Loucy (cell line): ENCODE data around the gene LZTS3.

Source experiments
- H2AFZ ChIP-seq: fragments of 200-600 bp; sonication (generic); 2 replicates; pipeline ENCODE4 v1.6.0; 2016; ENCODE audit warnings: antibody characterized with exemption, mild to moderate bottlenecking, low read length, moderate library complexity
- H3F3A ChIP-seq: fragments of 200-600 bp; 2 replicates; pipeline ENCODE4 v1.6.0; 2016; ENCODE audit warnings: antibody characterized with exemption, low read depth, mild to moderate bottlenecking
- H3K27me3 ChIP-seq: fragments of 200-600 bp; sonication (generic); 2 replicates; pipeline ENCODE4 v1.6.1; 2014; ENCODE audit warnings: low read length, mild to moderate bottlenecking; ENCODE audit not compliant: insufficient read depth, poor library complexity, severe bottlenecking
- H3K36me3 ChIP-seq: fragments of 200-600 bp; sonication (generic); 2 replicates; pipeline ENCODE4 v1.6.1; 2016; ENCODE audit warnings: low read length; ENCODE audit not compliant: insufficient read depth
- H3K4me1 ChIP-seq: fragments of 200-600 bp; sonication (generic); 2 replicates; pipeline ENCODE4 v1.5.1; 2014; ENCODE audit warnings: low read length, mild to moderate bottlenecking; ENCODE audit not compliant: insufficient read depth, poor library complexity, severe bottlenecking
- H3K4me2 ChIP-seq: fragments of 200-600 bp; sonication (generic); 2 replicates; pipeline ENCODE4 v1.6.0; 2014; ENCODE audit warnings: antibody characterized with exemption, low read length, low read depth, mild to moderate bottlenecking; ENCODE audit not compliant: poor library complexity, severe bottlenecking
- H3K4me3 ChIP-seq: fragments of 200-600 bp; sonication (generic); 2 replicates; pipeline ENCODE4 v1.5.1; 2014; ENCODE audit warnings: low read length, mild to moderate bottlenecking, mixed read lengths; ENCODE audit not compliant: poor library complexity, severe bottlenecking
- H3K79me2 ChIP-seq: fragments of 200-600 bp; sonication (generic); 2 replicates; pipeline ENCODE4 v1.6.1; 2014; ENCODE audit warnings: low read length; ENCODE audit not compliant: insufficient read depth
- H3K9ac ChIP-seq: fragments of 200-600 bp; sonication (generic); 2 replicates; pipeline ENCODE4 v1.6.0; 2014; ENCODE audit warnings: mild to moderate bottlenecking, low read depth, low read length, moderate library complexity; ENCODE audit not compliant: poor library complexity, severe bottlenecking
- H3K9me2 ChIP-seq: fragments of 200-600 bp; sonication (generic); replicated peaks from 2 replicates; pipeline ENCODE4 v1.6.1; 2016; ENCODE audit warnings: low read depth, low read length, mixed read lengths
- H3K9me3 ChIP-seq: fragments of 200-600 bp; sonication (generic); 2 replicates; pipeline ENCODE4 v1.6.1; 2014; ENCODE audit warnings: mild to moderate bottlenecking, antibody characterized with exemption, low read length, low read depth; ENCODE audit not compliant: insufficient read depth
- H4K20me1 ChIP-seq: fragments of 200-600 bp; sonication (generic); 2 replicates; pipeline ENCODE4 v1.6.0; 2014; ENCODE audit warnings: antibody characterized with exemption, low read length, mild to moderate bottlenecking; ENCODE audit not compliant: insufficient read depth, poor library complexity, severe bottlenecking
- CTCF ChIP-seq: fragments of 200-600 bp; sonication (generic); conservative IDR thresholded peaks from 2 replicates; pipeline ENCODE4 v1.5.1; 2014; ENCODE audit warnings: mild to moderate bottlenecking, antibody characterized with exemption, low read length
- EZH2phosphoT487 ChIP-seq: fragments of 200-600 bp; IDR thresholded peaks from 2 replicates; pipeline ENCODE4 v1.6.1; 2018; ENCODE audit warnings: antibody characterized with exemption, mild to moderate bottlenecking, moderate library complexity, borderline replicate concordance

LZTS3 gene

GRCh38 chr20:3123542-3123941, 49.8 kb downstream of the LZTS3 start:
- no peak overlapping the region for H3K4me2 ChIP-seq
- peaks cover 22% of the 10 kb centered on the region; the same call in 1 of the 2 replicates for H3K36me3 ChIP-seq
- no peak overlapping the region for H3K9ac ChIP-seq
- H3K27me3 ChIP-seq, result no peaks in the 10 kb centered on the region
- no peaks in the 10 kb centered on the region for H3K9me3 ChIP-seq
- TF ChIP-seq EZH2phosphoT487 (no peak), CTCF (no peak)
- H3K79me2 ChIP-seq, result no peaks in the 10 kb centered on the region
- H4K20me1 ChIP-seq, result no peaks in the 10 kb centered on the region
- H2AFZ ChIP-seq, result no peak overlapping the region
- H3K4me3 ChIP-seq, result no peak overlapping the region
- H3K4me1 ChIP-seq, result peaks cover 12% of the 10 kb centered on the region
- no peaks in the 10 kb centered on the region for H3F3A ChIP-seq
- no peaks in the 10 kb centered on the region for H3K9me2 ChIP-seq

DNA sequence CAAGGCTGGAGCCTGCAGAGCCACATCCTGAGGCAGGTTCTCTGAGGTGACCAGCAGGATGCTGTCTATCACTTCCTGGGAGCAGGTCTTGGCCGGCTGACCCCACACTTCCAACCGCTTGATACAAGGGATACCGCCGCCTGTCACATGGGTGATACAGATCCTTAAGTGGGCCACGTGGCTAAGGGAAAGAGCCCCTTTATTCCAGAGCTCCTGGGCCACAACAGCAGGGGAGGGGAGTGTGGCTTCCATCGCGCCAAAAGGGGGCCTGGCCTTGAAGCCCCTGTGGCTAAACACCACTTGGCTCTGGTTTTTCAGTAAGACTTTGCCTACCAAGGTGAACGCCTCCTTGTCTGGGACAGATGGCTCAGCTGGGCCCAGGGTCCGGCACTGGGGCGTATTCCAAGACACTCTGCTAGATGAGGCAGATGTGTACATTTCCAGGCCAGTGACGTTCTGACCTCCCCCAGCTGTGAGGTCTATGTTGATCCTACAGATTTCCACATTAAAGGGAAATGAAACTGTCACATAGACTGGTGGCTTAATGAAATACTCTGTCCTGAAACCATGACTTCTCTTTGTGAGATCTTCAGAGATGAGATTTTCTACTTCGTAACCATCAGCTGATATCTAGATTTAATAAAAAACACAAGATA, 51.3 kb downstream of the LZTS3 start:
- H3F3A ChIP-seq, result no peaks in the 10 kb centered on the region
- no peak overlapping the region for H3K4me2 ChIP-seq
- no peak for TF ChIP-seq EZH2phosphoT487
- no peak for TF ChIP-seq CTCF
- H3K9me3 ChIP-seq, result no peaks in the 10 kb centered on the region
- H4K20me1 ChIP-seq, result no peaks in the 10 kb centered on the region
- H3K79me2 ChIP-seq, result no peaks in the 10 kb centered on the region
- H3K9ac ChIP-seq, result no peak overlapping the region
- H3K27me3 ChIP-seq, result no peaks in the 10 kb centered on the region
- H3K9me2 ChIP-seq, result no peaks in the 10 kb centered on the region
- H3K4me3 ChIP-seq, result no peak overlapping the region
- H3K36me3 ChIP-seq, result peaks cover 22% of the 10 kb centered on the region; the same call in 1 of the 2 replicates
- peaks cover 6% of the 10 kb centered on the region for H3K4me1 ChIP-seq
- H2AFZ ChIP-seq, result no peak overlapping the region

DNA sequence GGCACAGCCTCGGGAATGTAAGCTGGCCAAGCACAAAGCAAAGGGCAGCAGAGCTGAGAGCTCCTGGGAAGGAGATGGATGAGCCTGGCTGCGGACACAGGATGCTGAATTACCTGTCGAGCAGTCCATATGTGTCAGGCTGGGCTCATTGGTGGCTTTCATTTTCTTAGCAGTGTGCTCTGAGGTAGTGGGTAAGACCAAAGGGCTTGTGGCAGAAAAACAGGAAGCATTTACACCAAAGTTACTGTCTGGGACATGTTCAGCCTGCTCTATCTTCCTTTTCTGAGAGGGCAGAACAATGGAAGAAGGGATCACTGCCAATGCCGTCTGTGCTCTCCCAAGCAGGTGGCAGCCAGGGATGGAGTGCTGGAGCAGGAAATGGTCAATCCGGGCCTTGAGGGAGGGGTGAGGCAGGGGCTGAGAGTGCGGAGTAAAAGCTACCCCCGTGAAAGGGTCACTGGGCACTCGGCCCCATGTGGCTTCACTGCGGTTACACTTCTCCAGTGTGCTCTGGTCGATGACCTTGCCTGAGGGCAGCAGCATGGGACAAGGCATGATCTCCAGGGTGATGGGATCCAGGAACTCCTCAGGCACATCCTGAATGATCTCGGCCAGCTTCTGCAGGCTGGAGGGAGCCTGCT, 52.0 kb downstream of the LZTS3 start:
- Histone ChIP-seq H3K9me3 (no peaks in the 10 kb centered on the region), H3K4me3 (no peak overlapping the region), H3K79me2 (no peaks in the 10 kb centered on the region), H3F3A (no peaks in the 10 kb centered on the region), H3K36me3 (peaks cover 22% of the 10 kb centered on the region; the same call in 1 of the 2 replicates), H3K27me3 (no peaks in the 10 kb centered on the region), H2AFZ (no peak overlapping the region), H3K4me2 (no peak overlapping the region), H4K20me1 (no peaks in the 10 kb centered on the region), H3K9me2 (no peaks in the 10 kb centered on the region), H3K4me1 (peaks cover 6% of the 10 kb centered on the region), H3K9ac (no peak overlapping the region)
- TF ChIP-seq CTCF (no peak), EZH2phosphoT487 (no peak)
